H9 (cell line): Measurements from ENCODE around the gene DPP6. TPM values are rescaled to one million over a fixed set of nuclear protein-coding genes. Genes with fewer than 3 reads are reported as not detected.

Source experiments
- DNase-seq: peaks from one replicate; pipeline ENCODE4 v3.0.0-alpha.2; 2017
- H2AFZ ChIP-seq: one replicate; pipeline ENCODE4 v1.6.1; 2013; ENCODE audit warnings: mild to moderate bottlenecking, low read length, control low read depth, moderate library complexity
- H2AK5ac ChIP-seq: 2 replicates; pipeline ENCODE4 v1.6.1; 2013; ENCODE audit warnings: low read length, control low read depth, mixed read lengths; ENCODE audit not compliant: insufficient read length
- H2BK120ac ChIP-seq: one replicate; pipeline ENCODE4 v1.6.1; 2013; ENCODE audit warnings: low read depth, mild to moderate bottlenecking, low read length, control low read depth, inconsistent platforms; ENCODE audit not compliant: poor library complexity, severe bottlenecking
- H2BK12ac ChIP-seq: 2 replicates; pipeline ENCODE4 v1.6.1; 2013; ENCODE audit warnings: low read length, control low read depth, mixed read lengths, low read depth; ENCODE audit not compliant: insufficient read length
- H2BK15ac ChIP-seq: 2 replicates; pipeline ENCODE4 v1.6.1; 2013; ENCODE audit warnings: low read depth, low read length, control low read depth
- H2BK20ac ChIP-seq: one replicate; pipeline ENCODE4 v1.6.1; 2013; ENCODE audit warnings: low read depth, mild to moderate bottlenecking, low read length, control low read depth, inconsistent platforms; ENCODE audit not compliant: poor library complexity, severe bottlenecking
- H2BK5ac ChIP-seq: 2 replicates; pipeline ENCODE4 v1.6.1; 2013; ENCODE audit warnings: low read length, control low read depth, mixed read lengths; ENCODE audit not compliant: insufficient read length
- H3K14ac ChIP-seq: 2 replicates; pipeline ENCODE4 v1.6.1; 2013; ENCODE audit warnings: low read length, control low read depth; ENCODE audit not compliant: insufficient read depth
- H3K18ac ChIP-seq: 2 replicates; pipeline ENCODE4 v1.6.1; 2013; ENCODE audit warnings: low read depth, mild to moderate bottlenecking, mixed read lengths, low read length, control low read depth; ENCODE audit not compliant: insufficient read length
- H3K23ac ChIP-seq: 2 replicates; pipeline ENCODE4 v1.6.1; 2013; ENCODE audit warnings: low read length, control low read depth, mixed read lengths, low read depth; ENCODE audit not compliant: insufficient read length
- H3K23me2 ChIP-seq: 2 replicates; pipeline ENCODE4 v1.6.1; 2013; ENCODE audit warnings: low read depth, mild to moderate bottlenecking, mixed read lengths, low read length, control low read depth; ENCODE audit not compliant: insufficient read length, poor library complexity, severe bottlenecking
- H3K27ac ChIP-seq: 2 replicates; pipeline ENCODE4 v1.5.1; 2013; ENCODE audit warnings: low read length, control low read depth, mixed read lengths, low read depth; ENCODE audit not compliant: insufficient read length
- H3K27me3 ChIP-seq: 2 replicates; pipeline ENCODE4 v1.6.1; 2013; ENCODE audit warnings: low read length, control low read depth, inconsistent platforms; ENCODE audit not compliant: insufficient read depth
- H3K4ac ChIP-seq: 2 replicates; pipeline ENCODE4 v1.6.1; 2013; ENCODE audit warnings: low read depth, mild to moderate bottlenecking, control low read depth, inconsistent platforms, low read length, moderate library complexity
- H3K4me1 ChIP-seq: 2 replicates; pipeline ENCODE4 v1.6.1; 2013; ENCODE audit warnings: low read length, control low read depth, inconsistent platforms; ENCODE audit not compliant: insufficient read depth
- H3K4me2 ChIP-seq: 2 replicates; pipeline ENCODE4 v1.6.1; 2013; ENCODE audit warnings: low read length, control low read depth, mixed read lengths; ENCODE audit not compliant: insufficient read length, insufficient read depth
- H3K56ac ChIP-seq: 2 replicates; pipeline ENCODE4 v1.6.1; 2013; ENCODE audit warnings: low read depth, mild to moderate bottlenecking, mixed read lengths, low read length, control low read depth; ENCODE audit not compliant: insufficient read length
- H3K79me1 ChIP-seq: 2 replicates; pipeline ENCODE4 v1.6.1; 2013; ENCODE audit warnings: low read depth, mild to moderate bottlenecking, moderate library complexity, low read length, control low read depth, inconsistent platforms; ENCODE audit not compliant: insufficient read depth, poor library complexity, severe bottlenecking
- H3K79me2 ChIP-seq: 2 replicates; pipeline ENCODE4 v1.6.1; 2013; ENCODE audit warnings: low read length, control low read depth, inconsistent platforms; ENCODE audit not compliant: insufficient read depth
- H3K9ac ChIP-seq: 2 replicates; pipeline ENCODE4 v1.6.1; 2013; ENCODE audit warnings: low read length, control low read depth, mixed read lengths; ENCODE audit not compliant: insufficient read length; ENCODE audit errors: extremely low read depth
- H3K9me3 ChIP-seq: one replicate; pipeline ENCODE4 v1.6.1; 2013; ENCODE audit warnings: low read depth, low read length, inconsistent platforms; ENCODE audit not compliant: control insufficient read depth
- H3T11ph ChIP-seq: one replicate; pipeline ENCODE4 v1.6.1; 2013; ENCODE audit warnings: mild to moderate bottlenecking, low read length, control low read depth, inconsistent platforms
- H4K20me1 ChIP-seq: one replicate; pipeline ENCODE4 v1.6.1; 2013; ENCODE audit not compliant: control insufficient read depth, insufficient read length, insufficient read depth
- H4K5ac ChIP-seq: 2 replicates; pipeline ENCODE4 v1.6.1; 2013; ENCODE audit warnings: low read depth, mild to moderate bottlenecking, mixed read lengths, low read length, control low read depth; ENCODE audit not compliant: insufficient read length
- H4K8ac ChIP-seq: replicated peaks from 2 replicates; pipeline ENCODE4 v1.6.1; 2013; ENCODE audit warnings: low read length, control low read depth, mixed read lengths, low read depth; ENCODE audit not compliant: insufficient read length
- H4K91ac ChIP-seq: 2 replicates; pipeline ENCODE4 v1.6.1; 2013; ENCODE audit warnings: low read depth, mild to moderate bottlenecking, moderate library complexity, mixed read lengths, low read length, control low read depth; ENCODE audit not compliant: insufficient read length
- H3K27ac Mint-ChIP-seq, 3 experiments: 2 replicates in 2 of 3; 3 replicates in 1 of 3; pipeline ENCODE4 v1.8.0; 2020 to 2021; ENCODE audit warnings: mixed read lengths in 3 of 3, mild to moderate bottlenecking in 1 of 3, moderate library complexity in 1 of 3
- H3K27me3 Mint-ChIP-seq: 2 replicates; pipeline ENCODE4 v1.8.0; 2021; ENCODE audit warnings: low read depth, mild to moderate bottlenecking, moderate library complexity, mixed read lengths
- H3K36me3 Mint-ChIP-seq, 3 experiments: 2 replicates in 2 of 3; 3 replicates in 1 of 3; pipeline ENCODE4 v1.8.0; 2020 to 2021; ENCODE audit warnings: low read depth in 3 of 3, mixed read lengths in 3 of 3; ENCODE audit not compliant: insufficient read depth in 1 of 3
- H3K4me1 Mint-ChIP-seq, 2 experiments: 2 replicates each; pipeline ENCODE4 v1.8.0; 2020; ENCODE audit warnings: mixed read lengths in 2 of 2
- H3K4me3 Mint-ChIP-seq, 2 experiments: 2 replicates in 1 of 2; 3 replicates in 1 of 2; pipeline ENCODE4 v1.8.0; 2020 to 2021; ENCODE audit warnings: mild to moderate bottlenecking in 2 of 2, mixed read lengths in 2 of 2, moderate library complexity in 1 of 2
- H3K9me3 Mint-ChIP-seq, 2 experiments: 2 replicates in 1 of 2; 3 replicates in 1 of 2; pipeline ENCODE4 v1.8.0; 2020; ENCODE audit warnings: mild to moderate bottlenecking in 2 of 2, mixed read lengths in 2 of 2, moderate library complexity in 1 of 2
- CTCF ChIP-seq: fragments of 200-600 bp; sonication (generic); conservative IDR thresholded peaks from 3 replicates; pipeline ENCODE4 v1.8.0; 2021; ENCODE audit warnings: antibody characterized with exemption, mild to moderate bottlenecking
- WGBS: extraction: QIAGEN DNeasy Blood & Tissue Kit; methylation state at CpG from one replicate; pipeline ENCODE4 v1.1.7; 2013; ENCODE audit warnings: missing lambda C conversion rate, low lambda C conversion rate, mixed read lengths; ENCODE audit not compliant: insufficient read length; ENCODE audit errors: extremely low coverage; 5-methylcytosine and 5-hydroxymethylcytosine counted together
- total RNA-seq: library from RNA; stranded (reverse); gene quantifications from 2 replicates; pipeline ENCODE4 v1.2.1, GENCODE V29; 2021

Gene DPP6
- total RNA-seq, 1 experiment from 2014 or later = 4.5 TPM

GRCh38 chr7:154837622-154838021 lies 785.4 kb downstream of the DPP6 start:
- no peak for TF ChIP-seq CTCF
- no CpG with 5 or more reads among the region's 5 CpGs for WGBS
- no peak overlapping the region for H2BK5ac ChIP-seq

More at GRCh38 chr7:154837622-154838021, 785.4 kb downstream of the DPP6 start:
- Histone ChIP-seq H3K4me1 (no peaks in the 10 kb centered on the region), H3K9ac (no peak overlapping the region), H2BK15ac (no peak overlapping the region), H3T11ph (no peak overlapping the region), H3K79me1 (no peaks in the 10 kb centered on the region), H3K27me3 (no peaks in the 10 kb centered on the region), H2BK20ac (no peak overlapping the region), H3K9me3 (no peaks in the 10 kb centered on the region), H3K27ac (no peak overlapping the region), H2AK5ac (no peak overlapping the region), H2BK120ac (no peak overlapping the region), H2AFZ (no peak overlapping the region), H3K56ac (no peak overlapping the region), H3K18ac (no peak overlapping the region), H2BK12ac (no peak overlapping the region), H3K23ac (no peak overlapping the region), H4K20me1 (peaks cover 4% of the 10 kb centered on the region), H3K14ac (no peak overlapping the region), H4K8ac (no peak overlapping the region), H4K91ac (no peak overlapping the region), H3K4ac (no peak overlapping the region), H4K5ac (no peak overlapping the region), H3K23me2 (no peaks in the 10 kb centered on the region), H3K79me2 (no peaks in the 10 kb centered on the region), H3K4me2 (no peak overlapping the region)
- H3K27ac Mint-ChIP-seq = no peak overlapping the region
- H3K9me3 Mint-ChIP-seq = no peaks in the 10 kb centered on the region; a peak in 1 of 5 replicates
- DNase-seq = no peak
- no peak overlapping the region for H3K4me3 Mint-ChIP-seq
- H3K4me1 Mint-ChIP-seq = peaks cover 0 to 3% of the 10 kb centered on the region in 2 experiments; a peak in 1 of 4 replicates
- peaks cover 2% of the 10 kb centered on the region; the same call in 1 of the 2 replicates for H3K27me3 Mint-ChIP-seq
- no peaks in the 10 kb centered on the region for H3K36me3 Mint-ChIP-seq
